Adrenal gland (tissue), 5 donors: ENCODE results near the gene FUCA2.

Source experiments
- CTCF ChIP-seq, 6 experiments: fragments of 450-650 bp in 4 of 6; fragments of 200-600 bp in 2 of 6; sonication (generic) in 1 of 6; IDR thresholded peaks; 1 replicate in 5 of 6; 2 replicates in 1 of 6; pipeline versions ENCODE4 v1.5.1 to v1.8.0; 2016 to 2021; ENCODE audit warnings: antibody characterized with exemption in 6 of 6, mild to moderate bottlenecking in 2 of 6, moderate library complexity in 1 of 6
- POLR2A ChIP-seq, 2 donors: fragments of 450-650 bp; IDR thresholded peaks; one replicate each; pipeline ENCODE4 v1.6.1; 2017; ENCODE audit warnings: antibody characterized with exemption in 2 of 2, mild to moderate bottlenecking in 2 of 2, moderate library complexity in 1 of 2
- donor health status: DM: no; HTN: no; CAD: no.

GRCh38 chr6:143559051-143559660 lies 47.6 kb upstream of the FUCA2 start:
- no peak for TF ChIP-seq CTCF (IDR thresholded peaks at IDR 0.05)
- no peak for TF ChIP-seq POLR2A (IDR thresholded peaks at IDR 0.05)
